ENCODE data around the gene SNAP29. TPM values are rescaled to one million over a fixed set of nuclear protein-coding genes. Genes with fewer than 3 reads are reported as not detected.

The SNAP29 gene
- total RNA-seq, 1 experiment from 2014 or later, result 24.5 TPM

- TF ChIP-seq CTCF (IDR thresholded peaks at IDR 0.05) (peak; percentile 90), SIN3A (IDR thresholded peaks at IDR 0.05; ENCODE audit: borderline replicate concordance, insufficient read depth, low read depth, low read length) (no peak), POLR2AphosphoS5 (IDR thresholded peaks at IDR 0.05; ENCODE audit: low read depth, low read length) (no peak)
- Histone ChIP-seq H3K27me3 (ENCODE audit: control insufficient read depth, insufficient read depth, low read length) (no peaks in the 10 kb centered on the region), H3K27ac (ENCODE audit: low read length) (peak overlapping the region; percentile 59), H3K9me3 (ENCODE audit: control insufficient read depth, insufficient read depth, low read depth, low read length) (no peaks in the 10 kb centered on the region), H3K4me1 (ENCODE audit: control insufficient read depth, insufficient read depth, low read length) (peaks cover 6% of the 10 kb centered on the region), H3K36me3 (ENCODE audit: control insufficient read depth, insufficient read depth, low read length) (no peaks in the 10 kb centered on the region; the same call in 1 of the 2 replicates), H3K4me3 (ENCODE audit: low read depth in 2 of 2, low read length in 2 of 2) (no peak overlapping the region)
- CTCF ChIA-PET, result interaction anchor here (0.5 to 1.3 kb wide), 12 partner anchors 8 to 181 kb away, joined by 3 to 7 read pairs (median 4); no protein-coding TSS in a partner anchor
- intact Hi-C loops (cut with micrococcal nuclease; ENCODE audit: unreplicated experiment), result loop anchor here (10.0 kb wide), 1 partner anchor 59 kb away; no protein-coding TSS in a partner anchor
- BruUV-seq (replicated peaks), result no TSS peak
- POLR2A ChIA-PET, result interaction anchor here (1.0 kb wide), 1 partner anchor 26 kb away, joined by 3 read pairs; no protein-coding TSS in a partner anchor
- in situ Hi-C loops (cut with HindIII; ENCODE audit: low pct_unique_long_range_greater_than_20kb, low sequenced_read_pairs), result no loop called here
- DNase-seq (ENCODE audit: low read depth, low spot score) (peak; percentile 72), ATAC-seq (peak; percentile 100)
Observed at GRCh38 chr22:20885557-20886323, 26.9 kb downstream of the SNAP29 start.

- POLR2A ChIA-PET, result no interaction called here
- BruUV-seq (replicated peaks), result no TSS peak
Observed at GRCh38 chr22:20887375-20887774, 28.6 kb downstream of the SNAP29 start.

More at GRCh38 chr22:20887375-20887774, 28.6 kb downstream of the SNAP29 start:
- CTCF ChIA-PET, result no interaction called here
- Histone ChIP-seq H3K4me1 (ENCODE audit: control insufficient read depth, insufficient read depth, low read length) (peaks cover 6% of the 10 kb centered on the region), H3K4me3 (ENCODE audit: low read depth in 2 of 2, low read length in 2 of 2) (no peak overlapping the region), H3K27me3 (ENCODE audit: control insufficient read depth, insufficient read depth, low read length) (no peaks in the 10 kb centered on the region), H3K9me3 (ENCODE audit: control insufficient read depth, insufficient read depth, low read depth, low read length) (no peaks in the 10 kb centered on the region), H3K27ac (ENCODE audit: low read length) (no peak overlapping the region), H3K36me3 (ENCODE audit: control insufficient read depth, insufficient read depth, low read length) (no peaks in the 10 kb centered on the region; the same call in 1 of the 2 replicates)
- intact Hi-C loops (cut with micrococcal nuclease; ENCODE audit: unreplicated experiment), result loop anchor here (10.0 kb wide), 1 partner anchor 57 kb away; no protein-coding TSS in a partner anchor
- no peak for TF ChIP-seq REST (IDR thresholded peaks at IDR 0.05; ENCODE audit: insufficient read depth in 1 of 2, low read depth in 2 of 2, low read length in 1 of 2)
- TF ChIP-seq SIN3A (IDR thresholded peaks at IDR 0.05; ENCODE audit: borderline replicate concordance, insufficient read depth, low read depth, low read length), result no peak
- no peak for TF ChIP-seq POLR2AphosphoS5 (IDR thresholded peaks at IDR 0.05; ENCODE audit: low read depth, low read length)
- no peak for TF ChIP-seq CTCF (IDR thresholded peaks at IDR 0.05)
- no peak for TF ChIP-seq TCF7L2 (IDR thresholded peaks at IDR 0.05; ENCODE audit: low read depth, low read length)
- in situ Hi-C loops (cut with HindIII; ENCODE audit: low pct_unique_long_range_greater_than_20kb, low sequenced_read_pairs), result no loop called here
- ATAC-seq (no peak), DNase-seq (ENCODE audit: low read depth, low spot score) (no peak)

Data from Panc1 (cell line).